ENCODE measurements around the gene ATXN10. TPM values are rescaled to one million over a fixed set of nuclear protein-coding genes. Genes with fewer than 3 reads are reported as not detected.

Gene ATXN10
- total and polyA plus RNA-seq, 4 experiments from 2014 or later, result 61.8 to 102 (median 76.3) TPM

DNA sequence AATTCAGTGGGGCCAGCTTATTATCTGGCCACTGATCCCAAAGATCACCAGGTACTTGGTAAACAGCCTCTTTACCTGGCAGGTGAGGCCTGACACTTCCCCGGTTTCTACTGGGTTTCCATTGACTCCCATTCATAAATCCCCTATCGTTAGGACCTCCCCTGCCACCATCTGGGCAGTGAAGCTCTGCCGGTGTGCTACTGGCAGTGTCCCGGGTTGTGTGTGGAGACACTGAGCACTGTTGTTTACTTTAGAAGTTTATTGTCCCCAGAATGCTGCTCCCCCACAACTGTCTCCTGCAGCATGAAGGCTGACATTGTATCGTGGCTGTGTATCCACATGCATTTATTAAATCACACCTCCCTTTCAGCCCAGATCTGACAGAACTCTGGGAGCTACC lies 162.6 kb downstream of the ATXN10 start:
- Histone ChIP-seq H3K27ac (ENCODE audit: low read depth, low read length) (no peak overlapping the region), H3K4me3 (ENCODE audit: low read length in 2 of 2) (no peak overlapping the region), H3K4me1 (ENCODE audit: insufficient read depth, low read length) (no peaks in the 10 kb centered on the region), H3K36me3 (ENCODE audit: insufficient read depth, low read length) (no peaks in the 10 kb centered on the region), H3K27me3 (ENCODE audit: insufficient read depth, low read length) (no peaks in the 10 kb centered on the region), H3K9me3 (ENCODE audit: control insufficient read depth in 1 of 2, low read length in 2 of 2) (no peaks in the 10 kb centered on the region)
- no peaks in the 10 kb centered on the region for H3K27me3 Mint-ChIP-seq
- intact Hi-C loops (cut with micrococcal nuclease), result no loop called here
- ChIA-PET POLR2A (ENCODE audit: partially characterized antibody) (no interaction called here), CTCF (ENCODE audit: partially characterized antibody) (no interaction called here)
- peak overlapping the region in 1 of 7 donors; percentile 32 for H3K27ac Mint-ChIP-seq
- H3K9me3 Mint-ChIP-seq, result peaks cover 0 to 3% (median 0%) of the 10 kb centered on the region in 8 donors
- H3K4me3 Mint-ChIP-seq, result no peak overlapping the region
- H3K36me3 Mint-ChIP-seq, result peaks cover 33 to 35% of the 10 kb centered on the region in 2 donors
- peaks cover 0 to 4% (median 0%) of the 10 kb centered on the region in 4 donors for H3K4me1 Mint-ChIP-seq
- DNase-seq, result no peak

DNA sequence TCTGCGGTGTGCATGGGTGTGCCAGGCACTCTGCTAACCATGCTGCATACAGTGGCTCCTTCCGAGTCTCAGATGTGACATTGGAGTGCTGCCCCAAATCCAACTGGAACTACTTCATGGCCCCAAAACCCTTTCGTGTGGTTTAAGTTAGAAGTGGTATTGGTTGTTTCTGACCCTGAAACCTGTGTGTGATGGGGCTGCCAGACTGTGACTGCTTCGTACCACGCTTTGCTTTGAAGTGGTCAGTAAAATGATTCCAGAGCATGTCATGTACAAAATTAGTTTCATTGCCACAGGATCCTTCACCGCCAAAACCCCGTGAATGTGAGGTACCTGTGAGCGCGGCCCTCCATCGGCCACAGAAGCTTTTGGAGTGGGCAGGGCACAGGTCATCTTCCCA lies 163.2 kb downstream of the ATXN10 start:
- peaks cover 0 to 4% (median 0%) of the 10 kb centered on the region in 4 donors for H3K4me1 Mint-ChIP-seq
- Histone ChIP-seq H3K9me3 (ENCODE audit: control insufficient read depth in 1 of 2, low read length in 2 of 2) (no peaks in the 10 kb centered on the region), H3K27ac (ENCODE audit: low read depth, low read length) (no peak overlapping the region), H3K4me3 (ENCODE audit: low read length in 2 of 2) (no peak overlapping the region), H3K27me3 (ENCODE audit: insufficient read depth, low read length) (no peaks in the 10 kb centered on the region), H3K36me3 (ENCODE audit: insufficient read depth, low read length) (no peaks in the 10 kb centered on the region), H3K4me1 (ENCODE audit: insufficient read depth, low read length) (no peaks in the 10 kb centered on the region)
- H3K27ac Mint-ChIP-seq, result no peak overlapping the region
- peaks cover 0 to 3% (median 0%) of the 10 kb centered on the region in 8 donors for H3K9me3 Mint-ChIP-seq
- POLR2A ChIA-PET (ENCODE audit: partially characterized antibody), result no interaction called here
- no peaks in the 10 kb centered on the region for H3K27me3 Mint-ChIP-seq
- peaks cover 33 to 37% of the 10 kb centered on the region in 2 donors for H3K36me3 Mint-ChIP-seq
- intact Hi-C loops (cut with micrococcal nuclease), result no loop called here
- CTCF ChIA-PET (ENCODE audit: partially characterized antibody), result no interaction called here
- H3K4me3 Mint-ChIP-seq, result no peak overlapping the region
- no peak for DNase-seq

DNA sequence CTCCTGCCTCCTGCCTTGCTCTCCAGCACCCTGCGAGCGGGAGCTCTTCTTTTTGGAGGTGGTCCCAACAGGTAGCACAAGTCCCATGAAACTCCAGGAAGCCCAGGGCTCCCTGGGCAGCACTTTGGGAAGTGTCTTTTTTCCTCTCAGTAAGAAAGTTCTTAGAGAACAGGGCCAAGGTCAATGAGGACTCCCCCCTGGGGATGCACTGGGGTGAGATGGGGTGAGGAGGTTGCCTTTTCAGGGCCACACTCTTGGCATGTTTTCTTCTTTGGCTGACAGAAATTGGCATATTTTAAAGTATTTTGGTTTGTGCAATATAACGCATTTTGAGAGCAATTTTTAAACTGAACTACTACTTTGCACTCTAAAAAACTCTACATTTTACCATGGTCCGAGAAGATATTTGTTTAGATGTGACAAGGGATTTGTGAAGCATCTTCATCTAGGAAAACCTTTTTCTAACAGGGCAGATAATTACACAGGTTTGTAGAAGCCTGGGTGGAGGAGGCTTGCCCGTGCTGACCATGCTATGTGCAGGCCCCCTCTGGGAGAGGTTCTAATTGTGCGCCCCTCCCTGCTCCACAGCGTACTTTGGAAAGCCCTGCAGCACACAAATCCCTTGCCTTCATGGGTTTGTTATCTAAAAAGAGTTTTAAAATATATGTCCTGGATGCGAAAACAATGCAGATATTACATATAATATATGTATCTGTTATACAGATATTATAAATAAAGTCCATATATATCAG lies 165.0 kb downstream of the ATXN10 start:
- intact Hi-C loops (cut with micrococcal nuclease), result no loop called here

DNA sequence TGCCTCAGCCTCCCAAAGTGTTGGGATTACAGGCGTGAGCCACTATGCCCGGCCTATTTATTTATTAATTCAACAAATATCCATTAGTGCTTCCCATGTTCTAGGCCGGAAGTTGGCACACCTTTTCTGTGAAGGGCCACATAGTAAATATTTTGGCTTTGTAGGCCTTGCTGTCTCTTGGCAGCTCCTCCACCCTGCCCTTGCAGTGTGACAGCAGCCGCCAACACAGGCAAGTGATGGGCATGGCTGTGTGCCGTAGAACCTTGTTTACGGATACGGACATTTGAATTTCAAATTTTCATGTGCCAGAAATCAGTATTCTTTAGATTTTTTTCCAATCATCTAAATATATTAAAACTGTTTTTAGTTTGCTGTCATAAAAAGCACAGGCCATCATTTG lies 165.9 kb downstream of the ATXN10 start:
- Histone ChIP-seq H3K36me3 (ENCODE audit: insufficient read depth, low read length) (peaks cover 8% of the 10 kb centered on the region), H3K4me1 (ENCODE audit: insufficient read depth, low read length) (no peaks in the 10 kb centered on the region), H3K27ac (ENCODE audit: low read depth, low read length) (no peak overlapping the region), H3K27me3 (ENCODE audit: insufficient read depth, low read length) (no peaks in the 10 kb centered on the region), H3K4me3 (ENCODE audit: low read length in 2 of 2) (no peak overlapping the region), H3K9me3 (ENCODE audit: control insufficient read depth in 1 of 2, low read length in 2 of 2) (no peaks in the 10 kb centered on the region)
- POLR2A ChIA-PET (ENCODE audit: partially characterized antibody), result no interaction called here
- H3K27me3 Mint-ChIP-seq, result no peaks in the 10 kb centered on the region
- no peaks in the 10 kb centered on the region for H3K9me3 Mint-ChIP-seq
- H3K36me3 Mint-ChIP-seq, result peaks cover 49 to 50% of the 10 kb centered on the region in 2 donors
- DNase-seq, result no peak
- CTCF ChIA-PET (ENCODE audit: partially characterized antibody), result no interaction called here
- intact Hi-C loops (cut with micrococcal nuclease), result no loop called here
- no peak overlapping the region for H3K27ac Mint-ChIP-seq
- no peak overlapping the region for H3K4me3 Mint-ChIP-seq
- peaks cover 0 to 9% (median 0%) of the 10 kb centered on the region in 4 donors for H3K4me1 Mint-ChIP-seq

More for the DNA sequence above, 165.0 kb downstream of the ATXN10 start:
- H3K27me3 ChIP-seq (ENCODE audit: insufficient read depth, low read length), result no peaks in the 10 kb centered on the region
- peaks cover 0 to 2% (median under 1%) of the 10 kb centered on the region in 4 donors for H3K4me1 Mint-ChIP-seq
- no peak for DNase-seq
- H3K4me1 ChIP-seq (ENCODE audit: insufficient read depth, low read length), result no peaks in the 10 kb centered on the region
- no peaks in the 10 kb centered on the region for H3K27me3 Mint-ChIP-seq
- peaks cover 45 to 47% of the 10 kb centered on the region in 2 donors for H3K36me3 Mint-ChIP-seq
- H3K27ac ChIP-seq (ENCODE audit: low read depth, low read length), result no peak overlapping the region
- H3K4me3 ChIP-seq (ENCODE audit: low read length in 2 of 2), result no peak overlapping the region
- no peak overlapping the region for H3K27ac Mint-ChIP-seq
- ChIA-PET POLR2A (ENCODE audit: partially characterized antibody) (no interaction called here), CTCF (ENCODE audit: partially characterized antibody) (no interaction called here)
- H3K4me3 Mint-ChIP-seq, result no peak overlapping the region
- H3K9me3 ChIP-seq (ENCODE audit: control insufficient read depth in 1 of 2, low read length in 2 of 2), result no peaks in the 10 kb centered on the region
- H3K36me3 ChIP-seq (ENCODE audit: insufficient read depth, low read length), result peaks cover 4% of the 10 kb centered on the region
- peaks cover 0 to 3% (median 0%) of the 10 kb centered on the region in 8 donors for H3K9me3 Mint-ChIP-seq

DNA sequence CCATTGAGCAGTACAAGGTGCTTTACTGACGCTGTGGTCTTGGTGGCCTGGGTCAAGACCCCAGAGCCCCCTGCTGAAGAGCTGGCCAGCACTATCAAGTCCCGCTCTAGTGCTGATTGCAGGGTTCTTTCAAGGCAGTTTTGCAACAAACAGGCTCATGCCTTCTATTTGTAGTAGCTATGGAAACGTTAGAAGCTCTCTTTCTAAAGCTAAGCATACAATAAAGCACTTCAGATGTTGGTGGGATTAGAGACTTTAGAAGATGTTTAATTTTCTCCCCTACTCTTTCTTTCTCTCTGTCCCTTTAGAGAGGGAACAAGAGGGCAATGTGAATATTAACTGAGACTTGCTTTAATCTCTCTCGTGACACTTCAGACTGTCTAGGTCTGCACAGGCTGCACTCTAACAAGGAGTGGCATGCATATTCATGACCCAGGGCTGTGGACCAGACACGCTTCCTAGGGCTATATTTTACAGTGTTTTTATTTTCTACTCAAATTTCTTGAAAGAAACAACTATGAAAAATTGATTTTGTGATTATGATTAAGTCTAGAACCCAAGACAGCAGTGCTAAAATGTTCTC lies 166.8 kb downstream of the ATXN10 start:
- Histone ChIP-seq H3K4me1 (ENCODE audit: insufficient read depth, low read length) (no peaks in the 10 kb centered on the region), H3K9me3 (ENCODE audit: control insufficient read depth in 1 of 2, low read length in 2 of 2) (no peaks in the 10 kb centered on the region), H3K36me3 (ENCODE audit: insufficient read depth, low read length) (peaks cover 14% of the 10 kb centered on the region), H3K27me3 (ENCODE audit: insufficient read depth, low read length) (no peaks in the 10 kb centered on the region), H3K27ac (ENCODE audit: low read depth, low read length) (no peak overlapping the region), H3K4me3 (ENCODE audit: low read length in 2 of 2) (no peak overlapping the region)
- DNase-seq, result no peak
- Mint-ChIP-seq H3K4me3 (no peak overlapping the region), H3K27ac (peak overlapping the region in 1 of 7 donors; percentile 57), H3K27me3 (no peaks in the 10 kb centered on the region), H3K4me1 (peaks cover 0 to 9% (median 0%) of the 10 kb centered on the region in 4 donors), H3K9me3 (no peaks in the 10 kb centered on the region), H3K36me3 (peaks cover 49 to 53% of the 10 kb centered on the region in 2 donors)
- ChIA-PET CTCF (ENCODE audit: partially characterized antibody) (no interaction called here), POLR2A (ENCODE audit: partially characterized antibody) (no interaction called here)
- intact Hi-C loops (cut with micrococcal nuclease), result no loop called here

DNA sequence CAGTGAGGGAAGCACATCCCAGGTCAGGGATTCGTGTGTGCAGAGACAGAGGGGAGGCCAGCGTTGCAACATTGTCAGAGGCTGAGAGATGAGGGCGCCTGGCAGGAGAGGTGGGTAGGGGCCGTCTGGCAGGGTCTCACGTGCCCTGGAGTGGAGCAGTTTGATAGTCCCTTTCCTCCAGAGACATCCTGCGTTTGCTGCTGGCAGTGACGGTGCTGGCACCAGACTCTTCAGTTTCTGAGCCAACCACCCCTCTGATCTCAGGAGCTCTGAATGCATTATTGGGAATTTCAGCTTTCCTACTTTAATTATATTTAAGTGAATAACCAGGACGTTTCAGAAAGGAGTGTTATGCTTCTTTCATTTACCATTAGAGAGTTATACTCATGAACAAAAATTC lies 168.8 kb downstream of the ATXN10 start:
- Histone ChIP-seq H3K9me3 (ENCODE audit: control insufficient read depth in 1 of 2, low read length in 2 of 2) (no peaks in the 10 kb centered on the region), H3K36me3 (ENCODE audit: insufficient read depth, low read length) (peaks cover 35% of the 10 kb centered on the region), H3K4me1 (ENCODE audit: insufficient read depth, low read length) (no peaks in the 10 kb centered on the region), H3K27ac (ENCODE audit: low read depth, low read length) (no peak overlapping the region), H3K27me3 (ENCODE audit: insufficient read depth, low read length) (no peaks in the 10 kb centered on the region), H3K4me3 (ENCODE audit: low read length in 2 of 2) (no peak overlapping the region)
- Mint-ChIP-seq H3K27ac (no peak overlapping the region), H3K4me1 (peaks cover 0 to 9% (median 0%) of the 10 kb centered on the region in 4 donors), H3K36me3 (peaks cover 64 to 67% of the 10 kb centered on the region in 2 donors), H3K4me3 (no peak overlapping the region), H3K9me3 (no peaks in the 10 kb centered on the region), H3K27me3 (no peaks in the 10 kb centered on the region)
- CTCF ChIA-PET (ENCODE audit: partially characterized antibody), result no interaction called here
- POLR2A ChIA-PET (ENCODE audit: partially characterized antibody), result no interaction called here
- intact Hi-C loops (cut with micrococcal nuclease), result no loop called here
- no peak for DNase-seq

DNA sequence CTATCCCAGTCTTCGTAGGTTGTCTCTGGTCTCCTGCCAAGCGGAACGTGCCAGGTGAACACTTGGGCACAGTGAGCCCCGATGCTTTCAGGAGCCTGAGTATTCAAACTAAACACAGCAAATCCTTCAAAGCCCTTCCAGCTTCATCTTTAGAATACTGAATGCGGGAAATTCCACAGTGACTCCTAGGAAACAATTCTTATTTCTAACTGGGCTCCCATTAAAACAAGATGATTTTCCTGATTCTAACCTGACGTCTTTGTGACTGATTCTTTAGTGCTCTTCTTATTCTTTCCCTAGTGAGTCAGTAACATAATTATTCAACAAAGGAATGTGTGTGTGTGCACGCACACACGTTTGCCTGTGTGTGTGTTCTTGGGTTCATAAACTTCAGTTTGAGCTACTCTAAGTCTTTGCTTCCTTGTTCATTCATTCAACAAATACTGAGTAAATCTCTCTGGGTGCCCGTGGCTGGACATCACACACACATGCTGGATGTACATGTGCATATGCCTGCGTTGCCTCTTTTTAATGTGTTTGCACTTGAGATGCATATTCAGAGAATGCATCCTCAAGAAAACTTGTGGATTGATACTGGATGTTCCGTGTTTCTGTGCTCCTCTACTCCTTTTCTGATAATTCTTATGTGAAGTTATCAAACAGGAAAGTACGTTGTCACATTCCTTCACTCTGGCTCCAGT lies 170.8 kb downstream of the ATXN10 start:
- Mint-ChIP-seq H3K27me3 (no peaks in the 10 kb centered on the region), H3K36me3 (peaks cover 66 to 68% of the 10 kb centered on the region in 2 donors), H3K9me3 (no peaks in the 10 kb centered on the region), H3K4me1 (peaks cover 0 to 9% (median 0%) of the 10 kb centered on the region in 4 donors), H3K27ac (peak overlapping the region in 1 of 7 donors; percentile 14), H3K4me3 (no peak overlapping the region)
- no peak for DNase-seq
- Histone ChIP-seq H3K4me1 (ENCODE audit: insufficient read depth, low read length) (no peaks in the 10 kb centered on the region), H3K4me3 (ENCODE audit: low read length in 2 of 2) (no peak overlapping the region), H3K9me3 (ENCODE audit: control insufficient read depth in 1 of 2, low read length in 2 of 2) (no peaks in the 10 kb centered on the region), H3K27me3 (ENCODE audit: insufficient read depth, low read length) (no peaks in the 10 kb centered on the region), H3K36me3 (ENCODE audit: insufficient read depth, low read length) (peaks cover 35% of the 10 kb centered on the region), H3K27ac (ENCODE audit: low read depth, low read length) (no peak overlapping the region)
- POLR2A ChIA-PET (ENCODE audit: partially characterized antibody), result no interaction called here
- intact Hi-C loops (cut with micrococcal nuclease), result no loop called here
- CTCF ChIA-PET (ENCODE audit: partially characterized antibody), result no interaction called here

Measured in CD4-positive, alpha-beta memory T cell (primary cell).